Right lobe of liver (tissue), 6 donors: ENCODE measurements around the gene SCP2D1. TPM values are rescaled to one million over a fixed set of nuclear protein-coding genes. Genes with fewer than 3 reads are reported as not detected.

Experiments used
- ATAC-seq, 4 donors: fragments of 200-7000 bp; cut with Tn5 transposase; one replicate each; pipeline ENCODE4 v1.9.1; 2020; ENCODE audit warnings: mild to moderate bottlenecking in 4 of 4, moderate library complexity in 4 of 4
- DNase-seq, 3 donors: peaks; one replicate each; pipeline ENCODE4 v3.0.0-alpha.2; 2020
- H3K27ac ChIP-seq, 3 donors: fragments of 200-600 bp; one replicate each; pipeline ENCODE4 v1.8.0; 2022
- H3K27me3 ChIP-seq, 2 donors: fragments of 200-600 bp; one replicate each; pipeline ENCODE4 v1.8.0; 2022
- H3K36me3 ChIP-seq, 4 donors: fragments of 200-600 bp; sonication (generic) in 1 of 4; one replicate each; pipeline versions ENCODE4 v1.5.1 to v1.8.0; 2017 to 2022; ENCODE audit warnings: control low read depth in 1 of 4
- H3K4me1 ChIP-seq, 4 donors: fragments of 200-600 bp; sonication (generic) in 1 of 4; one replicate each; pipeline versions ENCODE4 v1.5.1 to v1.8.0; 2017 to 2022; ENCODE audit warnings: control low read depth in 1 of 4
- H3K4me3 ChIP-seq, 3 donors: fragments of 200-600 bp; one replicate each; pipeline ENCODE4 v1.8.0; 2022
- H3K9me3 ChIP-seq, 4 donors: fragments of 200-600 bp; sonication (generic) in 1 of 4; one replicate each; pipeline versions ENCODE4 v1.5.1 to v1.8.0; 2017 to 2022; ENCODE audit warnings: control low read depth in 1 of 4
- CTCF ChIP-seq, 4 donors: fragments of 200-600 bp in 3 of 4; fragments of 450-650 bp in 1 of 4; IDR thresholded peaks; one replicate each; pipeline versions ENCODE4 v1.5.1 to v1.8.0; 2016 to 2022; ENCODE audit warnings: antibody characterized with exemption in 4 of 4, mild to moderate bottlenecking in 2 of 4
- POLR2A ChIP-seq: fragments of 450-650 bp; IDR thresholded peaks from one replicate; pipeline ENCODE4 v1.6.1; 2017; ENCODE audit warnings: antibody characterized with exemption, mild to moderate bottlenecking
- WGBS: methylation state at CpG from one replicate; pipeline ENCODE4 v1.1.6; 2018; ENCODE audit warnings: low coverage, low lambda C conversion rate; ENCODE audit not compliant: insufficient coverage; ENCODE audit errors: missing lambda C conversion rate; 5-methylcytosine and 5-hydroxymethylcytosine counted together
- intact Hi-C, 2 donors: fragments of 100-400 bp; cut with DNase I; formaldehyde crosslinking; loops; one replicate each; pipeline versions ENCODE4 v1.11.2 to v1.14.1; 2022
- total RNA-seq, 6 experiments: library from RNA; depleted of rRNA in 2 of 6; stranded (reverse); fragments of >200 nt in 2 of 6; fragmentation: NEBNext Ultra II Directional in 3 of 6; extraction: Animal tissue kit (Norgen Biotek cat#: 25700) in 3 of 6; gene quantifications; one replicate each; pipeline versions ENCODE4 v1.1.0 to v1.2.4, GENCODE V29; 2016 to 2023
- donor health status: DM: no; HTN: yes; CAD: no.
- donor health status: DM: no; HTN: no; CAD: no.
- donor health status: DM: no; HTN: no; CAD: no.
- donor health status: DM: no; HTN: yes; CAD: no.
- donor health status: DM: no; HTN: yes; CAD: no.

The SCP2D1 gene
- total RNA-seq, 6 experiments from 2014 or later, result not detected

- H3K36me3 ChIP-seq, result no peaks in the 10 kb centered on the region
- 100% methylated on average over 2 of the region's 4 CpGs for whole genome bisulfite sequencing
- no peak for TF ChIP-seq POLR2A
- TF ChIP-seq CTCF (IDR thresholded peaks at IDR 0.05), result no peak
- H3K9me3 ChIP-seq, result no peaks in the 10 kb centered on the region
- DNase-seq, result no peak
- no peaks in the 10 kb centered on the region for H3K4me1 ChIP-seq
- H3K4me3 ChIP-seq, result no peak overlapping the region
- no peak for ATAC-seq
- H3K27ac ChIP-seq, result no peak overlapping the region
- intact Hi-C loops, result no loop called here
- no peaks in the 10 kb centered on the region for H3K27me3 ChIP-seq
Observed at GRCh38 chr20:18795366-18795765, 18.2 kb upstream of the SCP2D1 start.

- DNase-seq (no peak), ATAC-seq (no peak)
- TF ChIP-seq POLR2A (no peak), CTCF (IDR thresholded peaks at IDR 0.05) (no peak)
- H3K36me3 ChIP-seq, result no peaks in the 10 kb centered on the region
- H3K4me3 ChIP-seq, result no peak overlapping the region
- no peaks in the 10 kb centered on the region for H3K27me3 ChIP-seq
- WGBS, result 96% methylated on average over 2 of the region's 2 CpGs
- H3K9me3 ChIP-seq, result no peaks in the 10 kb centered on the region
- H3K4me1 ChIP-seq, result no peaks in the 10 kb centered on the region
- H3K27ac ChIP-seq, result no peak overlapping the region
- intact Hi-C loops, result no loop called here
Observed at GRCh38 chr20:18796282-18796833, 17.2 kb upstream of the SCP2D1 start.

GRCh38 chr20:18801516-18801915 is 12.1 kb upstream of the SCP2D1 start:
- Histone ChIP-seq H3K27me3 (no peaks in the 10 kb centered on the region), H3K4me3 (no peak overlapping the region), H3K36me3 (no peaks in the 10 kb centered on the region), H3K4me1 (no peaks in the 10 kb centered on the region), H3K27ac (no peak overlapping the region), H3K9me3 (no peaks in the 10 kb centered on the region)
- intact Hi-C loops, result no loop called here
- DNase-seq (no peak), ATAC-seq (no peak)
- WGBS, result 58% methylated on average over 2 of the region's 2 CpGs
- no peak for TF ChIP-seq POLR2A
- no peak for TF ChIP-seq CTCF (IDR thresholded peaks at IDR 0.05)

GRCh38 chr20:18802012-18802634 is 11.5 kb upstream of the SCP2D1 start:
- H3K4me1 ChIP-seq, result no peaks in the 10 kb centered on the region
- no peak for DNase-seq
- H3K4me3 ChIP-seq, result no peak overlapping the region
- H3K27me3 ChIP-seq, result no peaks in the 10 kb centered on the region
- H3K9me3 ChIP-seq, result no peaks in the 10 kb centered on the region
- H3K27ac ChIP-seq, result no peak overlapping the region
- intact Hi-C loops, result no loop called here
- WGBS, result 53% methylated on average over 7 of the region's 7 CpGs
- no peak for ATAC-seq
- no peak for TF ChIP-seq CTCF (IDR thresholded peaks at IDR 0.05)
- no peaks in the 10 kb centered on the region for H3K36me3 ChIP-seq
